Chondrocyte (in vitro differentiated cells): Measurements from ENCODE around the gene MYH14. TPM values are rescaled to one million over a fixed set of nuclear protein-coding genes. Genes with fewer than 3 reads are reported as not detected.

Experiments used
- DNase-seq: peaks from one replicate; pipeline ENCODE4 v3.0.0; 2021; ENCODE audit warnings: mixed read lengths, low spot score
- H3K27ac Mint-ChIP-seq: one replicate; pipeline ENCODE4 v1.8.0; 2021; ENCODE audit warnings: mild to moderate bottlenecking, moderate library complexity, mixed read lengths; ENCODE audit not compliant: unreplicated experiment
- H3K27me3 Mint-ChIP-seq: 2 replicates; pipeline ENCODE4 v1.8.0; 2021; ENCODE audit warnings: low read depth, mixed read lengths
- H3K36me3 Mint-ChIP-seq: 2 replicates; pipeline ENCODE4 v1.8.0; 2021; ENCODE audit warnings: low read depth, mixed read lengths
- H3K4me1 Mint-ChIP-seq: 2 replicates; pipeline ENCODE4 v1.8.0; 2021; ENCODE audit warnings: low read depth, mild to moderate bottlenecking, mixed read lengths
- H3K4me3 Mint-ChIP-seq: one replicate; pipeline ENCODE4 v1.8.0; 2021; ENCODE audit warnings: mild to moderate bottlenecking, moderate library complexity, mixed read lengths; ENCODE audit not compliant: unreplicated experiment
- H3K9me3 Mint-ChIP-seq: 2 replicates; pipeline ENCODE4 v1.8.0; 2021; ENCODE audit warnings: low read depth, mixed read lengths
- CTCF ChIP-seq: fragments of 200-600 bp; sonication (generic); IDR thresholded peaks from 2 replicates; pipeline ENCODE4 v1.5.0; 2021; ENCODE audit warnings: antibody characterized with exemption, mild to moderate bottlenecking, moderate library complexity
- long read RNA-seq: library from polyadenylated mRNA; stranded (forward); transcript quantifications from one replicate; pipeline ENCODE4 v2.0.0, GENCODE V29; 2021
- total RNA-seq: library from RNA; stranded (reverse); gene quantifications from 3 replicates; pipeline ENCODE4 v1.2.1, GENCODE V29; 2021

The MYH14 gene
- total RNA-seq, result 0.68 to 10.2 TPM (median 8.6 TPM) in 3 replicates
- long read RNA-seq, full-length matches to known transcripts, result 2 of 6 reads
- long read RNA-seq, partial matches to known transcripts, result 3 of 6 reads
- long read RNA-seq, other reads (novel, unspliced or antisense), result 1 of 6 reads

GRCh38 chr19:50203281-50204080, at the start of gene MYH14:
TSS of gene MYH14 (plus strand) at chr19:50203622. CDS start at chr19:50210366, 6,744 bp downstream.
- H3K4me3 Mint-ChIP-seq, result peak within 1 kb of the TSS; percentile 61

GRCh38 chr19:50154529-50154928, 48.9 kb upstream of the MYH14 start:
- DNase-seq, result no peak
- no peak for TF ChIP-seq CTCF
- H3K27me3 Mint-ChIP-seq, result peaks cover 9% of the 10 kb centered on the region
- H3K9me3 Mint-ChIP-seq, result peaks cover 6% of the 10 kb centered on the region
- no peak overlapping the region for H3K27ac Mint-ChIP-seq
- H3K36me3 Mint-ChIP-seq, result no peaks in the 10 kb centered on the region
- no peaks in the 10 kb centered on the region for H3K4me1 Mint-ChIP-seq
- H3K4me3 Mint-ChIP-seq, result no peak overlapping the region

More at GRCh38 chr19:50203281-50204080, at the start of gene MYH14:
- H3K36me3 Mint-ChIP-seq, result peaks cover 1% of the 10 kb centered on the region
- H3K27me3 Mint-ChIP-seq, result peaks cover 26% of the 10 kb centered on the region
- no peak for TF ChIP-seq CTCF
- H3K9me3 Mint-ChIP-seq, result no peaks in the 10 kb centered on the region
- H3K27ac Mint-ChIP-seq, result no peak within 1 kb of the TSS
- peak; percentile 70 for DNase-seq
- peaks cover 10% of the 10 kb centered on the region for H3K4me1 Mint-ChIP-seq

- Mint-ChIP-seq H3K4me1 (no peaks in the 10 kb centered on the region), H3K36me3 (no peaks in the 10 kb centered on the region), H3K9me3 (peaks cover 6% of the 10 kb centered on the region), H3K4me3 (no peak overlapping the region), H3K27me3 (peaks cover 9% of the 10 kb centered on the region), H3K27ac (no peak overlapping the region)
- no peak for DNase-seq
- TF ChIP-seq CTCF, result peak; percentile 34
Observed at GRCh38 chr19:50155520-50156109, 47.8 kb upstream of the MYH14 start.

- no peak for DNase-seq
- TF ChIP-seq CTCF, result no peak
- no peak overlapping the region for H3K4me3 Mint-ChIP-seq
- no peaks in the 10 kb centered on the region for H3K36me3 Mint-ChIP-seq
- H3K27me3 Mint-ChIP-seq, result peaks cover 5% of the 10 kb centered on the region
- H3K27ac Mint-ChIP-seq, result no peak overlapping the region
- peaks cover 6% of the 10 kb centered on the region for H3K9me3 Mint-ChIP-seq
- no peaks in the 10 kb centered on the region for H3K4me1 Mint-ChIP-seq
Observed at GRCh38 chr19:50158577-50158976, 44.8 kb upstream of the MYH14 start.

- no peaks in the 10 kb centered on the region for H3K36me3 Mint-ChIP-seq
- TF ChIP-seq CTCF, result no peak
- no peak for DNase-seq
- H3K27me3 Mint-ChIP-seq, result peaks cover 5% of the 10 kb centered on the region
- no peak overlapping the region for H3K27ac Mint-ChIP-seq
- no peak overlapping the region for H3K4me3 Mint-ChIP-seq
- H3K4me1 Mint-ChIP-seq, result no peaks in the 10 kb centered on the region
- peaks cover 6% of the 10 kb centered on the region for H3K9me3 Mint-ChIP-seq
Observed at GRCh38 chr19:50159078-50159477, 44.3 kb upstream of the MYH14 start.
